ENCODE data around the gene GFOD2. TPM values are rescaled to one million over a fixed set of nuclear protein-coding genes. Genes with fewer than 3 reads are reported as not detected.
A peak's percentile ranks its signal among the peaks of the same experiment; 100 is the strongest.

Gene GFOD2
- total and polyA plus RNA-seq, 2 of the 13 experiments (the other 11 are each of a cell fraction or from before 2014, with no cell fraction given): 11.1 to 17.2 TPM

GRCh38 chr16:67652578-67653127, 66.5 kb downstream of the GFOD2 start (continued):
- TF ChIP-seq PRDM15 (CRISPR knock-in tag; IDR thresholded peaks at IDR 0.05) (no peak), ZNF737 (CRISPR knock-in tag; IDR thresholded peaks at IDR 0.05; ENCODE audit: borderline replicate concordance) (no peak), PLRG1 (conservative IDR thresholded peaks at IDR 0.05) (no peak), ZNF598 (CRISPR knock-in tag; IDR thresholded peaks at IDR 0.05; ENCODE audit: borderline replicate concordance) (no peak), SUZ12 (IDR thresholded peaks at IDR 0.05; ENCODE audit: low read depth, low read length) (no peak), GMEB2 (CRISPR knock-in tag; IDR thresholded peaks at IDR 0.05; ENCODE audit: low read depth) (no peak), MXD3 (CRISPR knock-in tag; IDR thresholded peaks at IDR 0.05) (peak; percentile 67; the same call in 1 of the 2 replicates), SIN3B (IDR thresholded peaks at IDR 0.05; ENCODE audit: low read length) (no peak), ZFP36L2 (CRISPR knock-in tag; IDR thresholded peaks at IDR 0.05) (no peak), GATA4 (IDR thresholded peaks at IDR 0.05; ENCODE audit: borderline replicate concordance, low read depth) (no peak), RFX5 (IDR thresholded peaks at IDR 0.05; ENCODE audit: low read depth, low read length) (no peak), RNF2 (conservative IDR thresholded peaks at IDR 0.05; ENCODE audit: low read depth) (no peak), NPAS2 (CRISPR knock-in tag; IDR thresholded peaks at IDR 0.05; ENCODE audit: borderline replicate concordance) (no peak), ZNF761 (CRISPR knock-in tag; conservative IDR thresholded peaks at IDR 0.05) (no peak), ZNF710 (CRISPR knock-in tag; IDR thresholded peaks at IDR 0.05; ENCODE audit: borderline replicate concordance) (no peak), ZNF782 (CRISPR knock-in tag; IDR thresholded peaks at IDR 0.05; ENCODE audit: borderline replicate concordance) (no peak), ZBTB20 (CRISPR knock-in tag; IDR thresholded peaks at IDR 0.05; ENCODE audit: borderline replicate concordance, low read depth) (no peak), ONECUT2 (CRISPR knock-in tag; IDR thresholded peaks at IDR 0.05) (no peak), ZNF230 (CRISPR knock-in tag; IDR thresholded peaks at IDR 0.05) (no peak), MLX (CRISPR knock-in tag; IDR thresholded peaks at IDR 0.05) (no peak), AHR (CRISPR knock-in tag; IDR thresholded peaks at IDR 0.05) (0 out of 2 replicates have a peak, but pooled peaks have one; percentile 38), MTA1 (CRISPR knock-in tag; IDR thresholded peaks at IDR 0.05; ENCODE audit: borderline replicate concordance) (no peak)
- TF ChIP-seq, protein P1, sequence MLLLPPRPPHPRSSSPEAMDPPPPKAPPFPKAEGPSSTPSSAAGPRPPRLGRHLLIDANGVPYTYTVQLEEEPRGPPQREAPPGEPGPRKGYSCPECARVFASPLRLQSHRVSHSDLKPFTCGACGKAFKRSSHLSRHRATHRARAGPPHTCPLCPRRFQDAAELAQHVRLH (CRISPR knock-in tag; IDR thresholded peaks at IDR 0.05; ENCODE audit: borderline replicate concordance, low read depth): no peak
